DND-41 (cell line): Measurements from ENCODE around the gene MROH7.

Source experiments
- ATAC-seq: fragments of 200-7000 bp; cut with Tn5 transposase; 3 replicates; pipeline ENCODE4 v1.9.1; 2021; ENCODE audit warnings: low read depth; ENCODE audit not compliant: insufficient read depth
- DNase-seq: peaks from one replicate; pipeline ENCODE4 v3.0.0-alpha.2; 2020
- H2AFZ ChIP-seq: 2 replicates; pipeline ENCODE4 v1.6.0; 2012; ENCODE audit warnings: low read depth, low read length
- H3K27ac ChIP-seq: 2 replicates; pipeline ENCODE4 v1.5.1; 2012; ENCODE audit warnings: low read length, inconsistent platforms
- H3K27me3 ChIP-seq: fragments of 200-600 bp; sonication (generic); 2 replicates; pipeline ENCODE4 v1.6.0; 2012; ENCODE audit warnings: low read length, mild to moderate bottlenecking, inconsistent platforms; ENCODE audit not compliant: insufficient read depth, poor library complexity
- H3K36me3 ChIP-seq: 2 replicates; pipeline ENCODE4 v1.5.1; 2012; ENCODE audit warnings: low read length, inconsistent platforms; ENCODE audit not compliant: insufficient read depth
- H3K4me1 ChIP-seq: 2 replicates; pipeline ENCODE4 v1.5.1; 2012; ENCODE audit warnings: mild to moderate bottlenecking, low read length; ENCODE audit not compliant: insufficient read depth
- H3K4me2 ChIP-seq: 2 replicates; pipeline ENCODE4 v1.6.0; 2012; ENCODE audit warnings: mild to moderate bottlenecking, moderate library complexity, low read length, inconsistent platforms; ENCODE audit not compliant: insufficient read depth
- H3K4me3 ChIP-seq, 2 experiments: fragments of 200-600 bp in 1 of 2; shearing (Covaris generic) in 1 of 2; 2 replicates each; pipeline ENCODE4 v1.5.1; 2012 to 2016; ENCODE audit warnings: inconsistent platforms in 2 of 2, low read length in 2 of 2, mild to moderate bottlenecking in 2 of 2, low read depth in 1 of 2, moderate library complexity in 1 of 2
- H3K79me2 ChIP-seq: 2 replicates; pipeline ENCODE4 v1.6.0; 2012; ENCODE audit warnings: low read length, inconsistent platforms; ENCODE audit not compliant: insufficient read depth
- H3K9ac ChIP-seq: 2 replicates; pipeline ENCODE4 v1.6.0; 2012; ENCODE audit warnings: low read depth, mild to moderate bottlenecking, inconsistent platforms, low read length, moderate library complexity
- H3K9me3 ChIP-seq: 2 replicates; pipeline ENCODE4 v1.5.1; 2012; ENCODE audit warnings: low read length, moderate library complexity, mild to moderate bottlenecking, inconsistent platforms; ENCODE audit not compliant: insufficient read depth, severe bottlenecking
- H4K20me1 ChIP-seq: 2 replicates; pipeline ENCODE4 v1.6.0; 2012; ENCODE audit warnings: low read length; ENCODE audit not compliant: insufficient read depth
- CTCF ChIP-seq: IDR thresholded peaks from 2 replicates; pipeline ENCODE4 v1.5.1; 2012; ENCODE audit warnings: borderline replicate concordance, low read length, moderate library complexity, mild to moderate bottlenecking; ENCODE audit not compliant: poor library complexity, severe bottlenecking; ENCODE audit errors: extremely low read depth
- EZH2 ChIP-seq: IDR thresholded peaks from 3 replicates; pipeline ENCODE4 v1.6.1; 2012; ENCODE audit warnings: borderline replicate concordance, low read depth, mild to moderate bottlenecking, moderate library complexity, low read length, inconsistent platforms; ENCODE audit not compliant: severe bottlenecking

The MROH7 gene

GRCh38 chr1:54721719-54722118 is 80.1 kb downstream of the MROH7 start:
- Histone ChIP-seq H3K36me3 (peaks cover 70% of the 10 kb centered on the region), H3K27ac (no peak overlapping the region), H3K4me2 (no peak overlapping the region), H3K9me3 (no peaks in the 10 kb centered on the region), H3K4me3 (no peak overlapping the region), H3K9ac (no peak overlapping the region), H2AFZ (no peak overlapping the region), H4K20me1 (no peaks in the 10 kb centered on the region), H3K4me1 (peaks cover 14% of the 10 kb centered on the region), H3K27me3 (no peaks in the 10 kb centered on the region), H3K79me2 (peaks cover 18% of the 10 kb centered on the region)
- TF ChIP-seq CTCF (no peak), EZH2 (no peak)
- DNase-seq, result no peak
- ATAC-seq, result no peak

- TF ChIP-seq EZH2 (no peak), CTCF (no peak)
- H3K36me3 ChIP-seq, result peaks cover 77% of the 10 kb centered on the region
- no peak for ATAC-seq
Measured at GRCh38 chr1:54723985-54724384, 82.4 kb downstream of the MROH7 start.

GRCh38 chr1:54724771-54725170 is 83.2 kb downstream of the MROH7 start:
- ATAC-seq, result no peak
- DNase-seq, result no peak
- no peak for TF ChIP-seq EZH2
- Histone ChIP-seq H3K4me2 (no peak overlapping the region), H2AFZ (no peak overlapping the region), H4K20me1 (no peaks in the 10 kb centered on the region), H3K4me1 (no peaks in the 10 kb centered on the region), H3K27me3 (no peaks in the 10 kb centered on the region), H3K9ac (no peak overlapping the region), H3K9me3 (no peaks in the 10 kb centered on the region), H3K4me3 (no peak overlapping the region), H3K27ac (no peak overlapping the region), H3K36me3 (peaks cover 80% of the 10 kb centered on the region), H3K79me2 (no peaks in the 10 kb centered on the region)

More at GRCh38 chr1:54723985-54724384, 82.4 kb downstream of the MROH7 start:
- no peak overlapping the region for H2AFZ ChIP-seq
- no peak for DNase-seq
- H4K20me1 ChIP-seq, result no peaks in the 10 kb centered on the region
- H3K9ac ChIP-seq, result no peak overlapping the region
- no peak overlapping the region for H3K4me3 ChIP-seq
- H3K27me3 ChIP-seq, result no peaks in the 10 kb centered on the region
- peaks cover 3% of the 10 kb centered on the region for H3K79me2 ChIP-seq
- no peak overlapping the region for H3K27ac ChIP-seq
- no peak overlapping the region for H3K4me2 ChIP-seq
- no peaks in the 10 kb centered on the region for H3K9me3 ChIP-seq
- H3K4me1 ChIP-seq, result peaks cover 2% of the 10 kb centered on the region; the same call in 1 of the 2 replicates

GRCh38 chr1:54728027-54728426 is 86.4 kb downstream of the MROH7 start:
- ATAC-seq, result no peak
- no peaks in the 10 kb centered on the region for H3K9me3 ChIP-seq
- no peak for DNase-seq
- no peaks in the 10 kb centered on the region for H4K20me1 ChIP-seq
- no peak overlapping the region for H3K4me2 ChIP-seq
- H2AFZ ChIP-seq, result no peak overlapping the region
- TF ChIP-seq CTCF (no peak), EZH2 (no peak)
- no peaks in the 10 kb centered on the region for H3K79me2 ChIP-seq
- no peak overlapping the region for H3K9ac ChIP-seq
- no peak overlapping the region for H3K27ac ChIP-seq
- peaks cover 87% of the 10 kb centered on the region for H3K36me3 ChIP-seq
- no peak overlapping the region for H3K4me3 ChIP-seq
- H3K27me3 ChIP-seq, result no peaks in the 10 kb centered on the region
- H3K4me1 ChIP-seq, result no peaks in the 10 kb centered on the region
